ENCODE data around the gene ZNF140. TPM values are rescaled to one million over a fixed set of nuclear protein-coding genes. Genes with fewer than 3 reads are reported as not detected.

The ZNF140 gene
- total RNA-seq, 2 donors from 2014 or later = 10.9 to 15.8 TPM

Other genes with a start within 250 kb of the ZNF140 start
- 10 to 100 TPM; 91.5 to 94.5 TPM for gene CHFR, start 193.3 kb upstream of the ZNF140 start, total RNA-seq
- 1 to 10 TPM; 4.5 to 6.4 TPM for gene ZNF605, start 124.6 kb upstream of the ZNF140 start, total RNA-seq
- 10 to 100 TPM; 27.1 to 34.3 TPM for gene ZNF26, start 94.6 kb upstream of the ZNF140 start, total RNA-seq
- 10 to 100 TPM; 18.1 to 19.1 TPM for gene ZNF84, start 43.4 kb upstream of the ZNF140 start, total RNA-seq
- 1 to 10 TPM; 3.1 to 4.0 TPM for gene ZNF891, start 49.4 kb downstream of the ZNF140 start, total RNA-seq
- 10 to 100 TPM; 17.8 to 31.9 TPM for gene ZNF10, start 49.7 kb downstream of the ZNF140 start, total RNA-seq
- gene ZNF268, start 100.6 kb downstream of the ZNF140 start, total RNA-seq = 10 to 100 TPM; 13.0 to 16.2 TPM
- gene ANHX, start 155.0 kb downstream of the ZNF140 start, total RNA-seq = not detected

All from T-helper 17 cell (primary cell).